SK-N-SH treated with all-trans-retinoic acid at 6 μM for 48 hours (cell line): ENCODE measurements around the gene ZNF587.
"Not testable (repeated sequence)": the region's sequence is repeated elsewhere in the genome, so short reads cannot be mapped to it uniquely, and the experiment has no call there.

Experiments used
- ATAC-seq: fragments of 200-7000 bp; cut with Tn5 transposase; 3 replicates; pipeline ENCODE4 v1.9.1; 2020; ENCODE audit warnings: mild to moderate bottlenecking, moderate library complexity
- ARNTL ChIP-seq: fragments of 450-650 bp; formaldehyde crosslinking; IDR thresholded peaks from 2 replicates; pipeline ENCODE4 v1.5.0; 2020; ENCODE audit warnings: low read depth, mild to moderate bottlenecking, moderate library complexity, borderline replicate concordance
- BACH2 ChIP-seq: fragments of 250-450 bp; sonication (Bioruptor Pico); IDR thresholded peaks from 2 replicates; pipeline ENCODE4 v1.9.0; 2021; ENCODE audit warnings: mild to moderate bottlenecking, borderline replicate concordance
- CREB5 ChIP-seq: fragments of 250-450 bp; sonication (Bioruptor Pico); IDR thresholded peaks from 2 replicates; pipeline ENCODE4 v1.5.1; 2020; ENCODE audit warnings: low read depth, mild to moderate bottlenecking, moderate library complexity
- CSDC2 ChIP-seq: fragments of 250-450 bp; sonication (Bioruptor Pico); IDR thresholded peaks from 2 replicates; pipeline ENCODE4 v1.5.0; 2020; ENCODE audit warnings: mild to moderate bottlenecking, moderate library complexity
- CSRNP3 ChIP-seq: fragments of 250-450 bp; sonication (Bioruptor Pico); IDR thresholded peaks from 2 replicates; pipeline ENCODE4 v1.5.1; 2021; ENCODE audit warnings: mild to moderate bottlenecking, moderate library complexity
- ESRRG ChIP-seq: fragments of 250-450 bp; sonication (Bioruptor Pico); IDR thresholded peaks from 2 replicates; pipeline ENCODE4 v1.6.1; 2021; ENCODE audit warnings: mild to moderate bottlenecking
- GLIS3 ChIP-seq: fragments of 250-450 bp; sonication (Bioruptor Pico); IDR thresholded peaks from 2 replicates; pipeline ENCODE4 v1.5.0; 2020; ENCODE audit warnings: mild to moderate bottlenecking, moderate library complexity
- ISL1 ChIP-seq: fragments of 250-450 bp; sonication (Bioruptor Pico); IDR thresholded peaks from 2 replicates; pipeline ENCODE4 v2.1.2; 2022; ENCODE audit warnings: mild to moderate bottlenecking, moderate library complexity
- OSR1 ChIP-seq: fragments of 250-450 bp; sonication (Bioruptor Pico); IDR thresholded peaks from 2 replicates; pipeline ENCODE4 v1.8.0; 2022; ENCODE audit warnings: moderate library complexity, mild to moderate bottlenecking, inconsistent platforms
- PATZ1 ChIP-seq: fragments of 250-450 bp; sonication (Bioruptor Pico); IDR thresholded peaks from 2 replicates; pipeline ENCODE4 v1.8.0; 2020; ENCODE audit warnings: mild to moderate bottlenecking, moderate library complexity, borderline replicate concordance
- PPARA ChIP-seq: fragments of 250-450 bp; sonication (Bioruptor Pico); IDR thresholded peaks from 2 replicates; pipeline ENCODE4 v1.5.0; 2020; ENCODE audit warnings: mild to moderate bottlenecking, borderline replicate concordance
- RARB ChIP-seq: fragments of 250-450 bp; sonication (Bioruptor Pico); IDR thresholded peaks from 2 replicates; pipeline ENCODE4 v1.8.0; 2021; ENCODE audit warnings: mild to moderate bottlenecking, moderate library complexity
- SNAI2 ChIP-seq: fragments of 250-450 bp; sonication (Bioruptor Pico); IDR thresholded peaks from 2 replicates; pipeline ENCODE4 v1.5.0; 2020; ENCODE audit warnings: mild to moderate bottlenecking, moderate library complexity
- TCF4 ChIP-seq: fragments of 250-450 bp; sonication (Bioruptor Pico); IDR thresholded peaks from 2 replicates; pipeline ENCODE4 v1.8.0; 2021; ENCODE audit warnings: mild to moderate bottlenecking, moderate library complexity, borderline replicate concordance
- TOX ChIP-seq: fragments of 250-450 bp; sonication (Bioruptor Pico); IDR thresholded peaks from 2 replicates; pipeline ENCODE4 v1.8.0; 2021; ENCODE audit warnings: mild to moderate bottlenecking, moderate library complexity, borderline replicate concordance
- TSHZ2 ChIP-seq: fragments of 250-450 bp; sonication (Bioruptor Pico); IDR thresholded peaks from 2 replicates; pipeline ENCODE4 v1.5.0; 2020; ENCODE audit warnings: mild to moderate bottlenecking, moderate library complexity
- ZC3H10 ChIP-seq: fragments of 250-450 bp; sonication (Bioruptor Pico); IDR thresholded peaks from 2 replicates; pipeline ENCODE4 v1.5.1; 2021; ENCODE audit warnings: mild to moderate bottlenecking, moderate library complexity
- ZFP30 ChIP-seq: fragments of 450-650 bp; formaldehyde crosslinking; IDR thresholded peaks from 2 replicates; pipeline ENCODE4 v1.5.0; 2022; ENCODE audit warnings: mild to moderate bottlenecking, moderate library complexity
- ZNF70 ChIP-seq: fragments of 450-650 bp; formaldehyde crosslinking; IDR thresholded peaks from 2 replicates; pipeline ENCODE4 v1.5.0; 2020; ENCODE audit warnings: mild to moderate bottlenecking, moderate library complexity
- ZNF8 ChIP-seq: fragments of 450-650 bp; formaldehyde crosslinking; IDR thresholded peaks from 2 replicates; pipeline ENCODE4 v1.5.0; 2020; ENCODE audit warnings: mild to moderate bottlenecking, moderate library complexity

The ZNF587 gene

GRCh38 chr19:57867868-57868492 is 18.3 kb downstream of the ZNF587 start:
- ATAC-seq = no peak
- TF ChIP-seq ARNTL (CRISPR knock-in tag) = no peak
- no peak for TF ChIP-seq ZNF70
- no peak for TF ChIP-seq OSR1 (CRISPR knock-in tag)
- TF ChIP-seq TSHZ2 (CRISPR knock-in tag) = no peak
- no peak for TF ChIP-seq PATZ1 (CRISPR knock-in tag)
- TF ChIP-seq ZFP30 = no peak
- no peak for TF ChIP-seq TCF4 (CRISPR knock-in tag)
- TF ChIP-seq BACH2 (CRISPR knock-in tag) = no peak
- no peak for TF ChIP-seq ZNF8 (CRISPR knock-in tag)
- TF ChIP-seq CSRNP3 (CRISPR knock-in tag) = no peak
- no peak for TF ChIP-seq ISL1 (CRISPR knock-in tag)
- no peak for TF ChIP-seq GLIS3 (CRISPR knock-in tag)
- TF ChIP-seq TOX (CRISPR knock-in tag) = no peak
- TF ChIP-seq RARB (CRISPR knock-in tag) = no peak
- TF ChIP-seq CREB5 (CRISPR knock-in tag) = no peak
- TF ChIP-seq SNAI2 (CRISPR knock-in tag) = no peak
- no peak for TF ChIP-seq ESRRG (CRISPR knock-in tag)

GRCh38 chr19:57869655-57870054 is 20.0 kb downstream of the ZNF587 start:
- ATAC-seq = not testable (repeated sequence)

- no peak for ATAC-seq
- no peak for TF ChIP-seq RARB (CRISPR knock-in tag)
- no peak for TF ChIP-seq CSDC2
- no peak for TF ChIP-seq ZFP30
- no peak for TF ChIP-seq CREB5 (CRISPR knock-in tag)
- no peak for TF ChIP-seq OSR1 (CRISPR knock-in tag)
- no peak for TF ChIP-seq ZC3H10 (CRISPR knock-in tag)
- TF ChIP-seq ESRRG (CRISPR knock-in tag) = no peak
- TF ChIP-seq ZNF70 = no peak
- no peak for TF ChIP-seq PPARA
- TF ChIP-seq TSHZ2 (CRISPR knock-in tag) = no peak
Observed at GRCh38 chr19:57870225-57870624, 20.6 kb downstream of the ZNF587 start.
